Measurements from ENCODE around the gene KIAA0753. TPM values are rescaled to one million over a fixed set of nuclear protein-coding genes. Genes with fewer than 3 reads are reported as not detected.

KIAA0753 gene
- total and polyA plus RNA-seq, 2 experiments from 2014 or later, result 6.9 to 20.5 TPM

- Histone ChIP-seq H3K27me3 (replicated peaks; ENCODE audit: insufficient read depth) (no peaks in the 10 kb centered on the region), H3K79me2 (ENCODE audit: insufficient read depth) (no peaks in the 10 kb centered on the region), H3F3A (ENCODE audit: insufficient read depth) (peaks cover 37% of the 10 kb centered on the region), H3K36me3 (ENCODE audit: low read depth) (peaks cover 25% of the 10 kb centered on the region), H3K9me3 (ENCODE audit: low read depth) (no peaks in the 10 kb centered on the region), H3K4me1 (ENCODE audit: insufficient read depth) (peaks cover 41% of the 10 kb centered on the region), H4K20me1 (ENCODE audit: insufficient read depth) (no peaks in the 10 kb centered on the region), H3K27ac (peak overlapping the region; percentile 73), H3K9ac (0 out of 2 replicates have a peak overlapping the region, but pooled peaks have one; percentile 14), H3K4me2 (ENCODE audit: unreplicated experiment) (peak overlapping the region; percentile 1), H3K9me2 (ENCODE audit: insufficient read depth) (no peaks in the 10 kb centered on the region), H2AFZ (no peak overlapping the region), H3K4me3 (no peak overlapping the region)
- TF ChIP-seq EZH2 (IDR thresholded peaks at IDR 0.05; ENCODE audit: insufficient read depth, poor library complexity, severe bottlenecking) (no peak), EZH2phosphoT487 (IDR thresholded peaks at IDR 0.05; ENCODE audit: insufficient read depth, low read depth) (no peak)
- in situ Hi-C loops (cut with MboI), result no loop called here
- 76 to 78% methylated on average over 6 of the region's 6 CpGs for WGBS, 2 experiments (ENCODE audit: low coverage in 1 of 2, low lambda C conversion rate in 2 of 2, missing lambda C conversion rate in 2 of 2)
- DNase-seq, result peak; percentile 13
These were observed 48.3 kb downstream of the KIAA0753 start for GRCh38 chr17:6592173-6592572.

GRCh38 chr17:6591599-6592158, 48.8 kb downstream of the KIAA0753 start:
- Histone ChIP-seq H3K4me1 (ENCODE audit: insufficient read depth) (peaks cover 41% of the 10 kb centered on the region), H2AFZ (no peak overlapping the region), H3K9ac (0 out of 2 replicates have a peak overlapping the region, but pooled peaks have one; percentile 27), H4K20me1 (ENCODE audit: insufficient read depth) (no peaks in the 10 kb centered on the region), H3K36me3 (ENCODE audit: low read depth) (peaks cover 26% of the 10 kb centered on the region), H3K9me3 (ENCODE audit: low read depth) (no peaks in the 10 kb centered on the region), H3F3A (ENCODE audit: insufficient read depth) (peaks cover 37% of the 10 kb centered on the region), H3K4me2 (ENCODE audit: unreplicated experiment) (peak overlapping the region; percentile 63), H3K27ac (peak overlapping the region; percentile 73), H3K27me3 (replicated peaks; ENCODE audit: insufficient read depth) (no peaks in the 10 kb centered on the region), H3K79me2 (ENCODE audit: insufficient read depth) (no peaks in the 10 kb centered on the region), H3K9me2 (ENCODE audit: insufficient read depth) (no peaks in the 10 kb centered on the region), H3K4me3 (0 out of 2 replicates have a peak overlapping the region, but pooled peaks have one; percentile 19)
- peak; percentile 91 for DNase-seq
- TF ChIP-seq EZH2 (IDR thresholded peaks at IDR 0.05; ENCODE audit: insufficient read depth, poor library complexity, severe bottlenecking) (no peak), EZH2phosphoT487 (IDR thresholded peaks at IDR 0.05; ENCODE audit: insufficient read depth, low read depth) (0 out of 2 replicates have a peak, but pooled peaks have one; percentile 44)
- in situ Hi-C loops (cut with MboI), result no loop called here
- 3 to 4% methylated on average over 7 of the region's 7 CpGs for WGBS, 2 experiments (ENCODE audit: low coverage in 1 of 2, low lambda C conversion rate in 2 of 2, missing lambda C conversion rate in 2 of 2)

- no peaks in the 10 kb centered on the region for H4K20me1 ChIP-seq (ENCODE audit: insufficient read depth)
- H3K4me2 ChIP-seq (ENCODE audit: unreplicated experiment), result peak overlapping the region; percentile 13
- H3K9me3 ChIP-seq (ENCODE audit: low read depth), result no peaks in the 10 kb centered on the region
- H3K4me1 ChIP-seq (ENCODE audit: insufficient read depth), result peaks cover 41% of the 10 kb centered on the region
- DNase-seq, result peak; percentile 80
- H3F3A ChIP-seq (ENCODE audit: insufficient read depth), result peaks cover 37% of the 10 kb centered on the region
- peaks cover 31% of the 10 kb centered on the region for H3K36me3 ChIP-seq (ENCODE audit: low read depth)
- 33 to 36% methylated on average over 15 of the region's 15 CpGs for WGBS, 2 experiments (ENCODE audit: low coverage in 1 of 2, low lambda C conversion rate in 2 of 2, missing lambda C conversion rate in 2 of 2)
- H3K4me3 ChIP-seq, result no peak overlapping the region
- no peaks in the 10 kb centered on the region for H3K9me2 ChIP-seq (ENCODE audit: insufficient read depth)
- H2AFZ ChIP-seq, result no peak overlapping the region
- H3K9ac ChIP-seq, result 0 out of 2 replicates have a peak overlapping the region, but pooled peaks have one; percentile 3
- peak; percentile 98 for TF ChIP-seq EZH2phosphoT487 (IDR thresholded peaks at IDR 0.05; ENCODE audit: insufficient read depth, low read depth)
- no peak for TF ChIP-seq EZH2 (IDR thresholded peaks at IDR 0.05; ENCODE audit: insufficient read depth, poor library complexity, severe bottlenecking)
- no peaks in the 10 kb centered on the region for H3K79me2 ChIP-seq (ENCODE audit: insufficient read depth)
- in situ Hi-C loops (cut with MboI), result no loop called here
- H3K27me3 ChIP-seq (replicated peaks; ENCODE audit: insufficient read depth), result no peaks in the 10 kb centered on the region
- H3K27ac ChIP-seq, result peak overlapping the region; percentile 71
These were observed 51.1 kb downstream of the KIAA0753 start for GRCh38 chr17:6589266-6589946.

DNA sequence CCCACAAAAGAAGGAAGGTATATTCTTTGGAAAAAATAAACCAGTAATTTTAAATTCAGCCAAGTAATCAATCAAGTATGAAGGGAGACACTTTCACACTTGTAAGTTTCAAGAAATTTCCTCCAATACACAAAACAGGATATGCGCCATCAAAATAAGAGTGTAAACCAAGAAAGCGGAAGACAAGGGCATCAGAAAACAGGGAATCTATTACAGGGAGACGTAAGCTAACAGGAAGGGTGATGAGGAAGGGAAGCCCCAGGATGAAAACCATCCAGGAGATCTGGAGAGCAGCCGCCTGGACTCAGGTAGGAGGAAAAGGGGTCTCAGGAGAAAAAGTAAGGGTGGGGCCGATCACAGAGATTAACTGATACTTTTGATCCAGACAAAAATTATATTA, 52.3 kb downstream of the KIAA0753 start:
- WGBS, 2 experiments (ENCODE audit: low coverage in 1 of 2, low lambda C conversion rate in 2 of 2, missing lambda C conversion rate in 2 of 2), result 97% methylated on average over 5 of the region's 5 CpGs
- Histone ChIP-seq H3K4me3 (no peak overlapping the region), H3K36me3 (ENCODE audit: low read depth) (peaks cover 35% of the 10 kb centered on the region), H3K9ac (no peak overlapping the region), H3K27ac (no peak overlapping the region), H3K9me2 (ENCODE audit: insufficient read depth) (no peaks in the 10 kb centered on the region), H2AFZ (no peak overlapping the region), H3K4me1 (ENCODE audit: insufficient read depth) (peaks cover 41% of the 10 kb centered on the region), H3K4me2 (ENCODE audit: unreplicated experiment) (no peak overlapping the region), H3K27me3 (replicated peaks; ENCODE audit: insufficient read depth) (no peaks in the 10 kb centered on the region), H3F3A (ENCODE audit: insufficient read depth) (peaks cover 37% of the 10 kb centered on the region), H3K9me3 (ENCODE audit: low read depth) (no peaks in the 10 kb centered on the region), H3K79me2 (ENCODE audit: insufficient read depth) (no peaks in the 10 kb centered on the region), H4K20me1 (ENCODE audit: insufficient read depth) (no peaks in the 10 kb centered on the region)
- in situ Hi-C loops (cut with MboI), result no loop called here
- no peak for DNase-seq
- TF ChIP-seq EZH2 (IDR thresholded peaks at IDR 0.05; ENCODE audit: insufficient read depth, poor library complexity, severe bottlenecking) (no peak), EZH2phosphoT487 (IDR thresholded peaks at IDR 0.05; ENCODE audit: insufficient read depth, low read depth) (no peak)
